Measurements from ENCODE around the gene GGCX. TPM values are rescaled to one million over a fixed set of nuclear protein-coding genes. Genes with fewer than 3 reads are reported as not detected.

The GGCX gene
- total and polyA plus RNA-seq, 2 of the 13 experiments (the other 11 are each of a cell fraction or from before 2014, with no cell fraction given): 72.5 to 103 TPM

GRCh38 chr2:85584354-85584856, 23.1 kb upstream of the GGCX start, which contains the start of gene VAMP5 (continued):
- 0 out of 2 replicates have a peak, but pooled peaks have one; percentile 47 for TF ChIP-seq ZBTB46 (CRISPR knock-in tag; IDR thresholded peaks at IDR 0.05; ENCODE audit: borderline replicate concordance)
- TF ChIP-seq HOMEZ (CRISPR knock-in tag; IDR thresholded peaks at IDR 0.05; ENCODE audit: low read depth): no peak
- TF ChIP-seq ISL2 (CRISPR knock-in tag; IDR thresholded peaks at IDR 0.05): peak; percentile 93
- peak; percentile 78 for TF ChIP-seq POLR2AphosphoS5 (IDR thresholded peaks at IDR 0.05; ENCODE audit: low read depth, low read length)
- TF ChIP-seq PLSCR1 (CRISPR knock-in tag; IDR thresholded peaks at IDR 0.05; ENCODE audit: borderline replicate concordance): no peak
- no peak for TF ChIP-seq HMGA1 (CRISPR knock-in tag; conservative IDR thresholded peaks at IDR 0.05)
- TF ChIP-seq HNRNPUL1 (IDR thresholded peaks at IDR 0.05; ENCODE audit: low read depth, low read length): 0 out of 2 replicates have a peak, but pooled peaks have one; percentile 53
- TF ChIP-seq ZNF337 (CRISPR knock-in tag; IDR thresholded peaks at IDR 0.05; ENCODE audit: borderline replicate concordance, low read depth): peak; percentile 61; the same call in 1 of the 2 replicates
- peak; percentile 89 for TF ChIP-seq MXD3 (CRISPR knock-in tag; IDR thresholded peaks at IDR 0.05)
- no peak for TF ChIP-seq SUZ12 (IDR thresholded peaks at IDR 0.05; ENCODE audit: low read depth, low read length)
- TF ChIP-seq ZNF431 (CRISPR knock-in tag; IDR thresholded peaks at IDR 0.05; ENCODE audit: borderline replicate concordance, low read depth): peak; percentile 78; the same call in 1 of the 2 replicates
- TF ChIP-seq SCMH1 (CRISPR knock-in tag; IDR thresholded peaks at IDR 0.05; ENCODE audit: borderline replicate concordance): no peak
- TF ChIP-seq ARID5B (CRISPR knock-in tag; IDR thresholded peaks at IDR 0.05): peak; percentile 83
- no peak for TF ChIP-seq PHB2 (IDR thresholded peaks at IDR 0.05; ENCODE audit: partially characterized antibody)
- TF ChIP-seq AFF4 (CRISPR knock-in tag; IDR thresholded peaks at IDR 0.05): no peak; the same call in 1 of the 2 replicates

Data from HepG2 (cell line).